GM10266 (cell line): ENCODE data around the gene DISC1.
"Not testable (repeated sequence)": the region's sequence is repeated elsewhere in the genome, so short reads cannot be mapped to it uniquely, and the experiment has no call there.

Experiments
- DNase-seq: peaks from one replicate; pipeline ENCODE4 v3.0.0; 2012; ENCODE audit errors: extremely low spot score
- TF ChIP-seq, protein P1 (sequence below): IDR thresholded peaks from 2 replicates; pipeline ENCODE4 v1.5.1; 2012; ENCODE audit warnings: mild to moderate bottlenecking, low read depth; ENCODE audit not compliant: control insufficient read depth, insufficient read depth; ENCODE audit errors: missing control alignments

The DISC1 gene

DNA sequence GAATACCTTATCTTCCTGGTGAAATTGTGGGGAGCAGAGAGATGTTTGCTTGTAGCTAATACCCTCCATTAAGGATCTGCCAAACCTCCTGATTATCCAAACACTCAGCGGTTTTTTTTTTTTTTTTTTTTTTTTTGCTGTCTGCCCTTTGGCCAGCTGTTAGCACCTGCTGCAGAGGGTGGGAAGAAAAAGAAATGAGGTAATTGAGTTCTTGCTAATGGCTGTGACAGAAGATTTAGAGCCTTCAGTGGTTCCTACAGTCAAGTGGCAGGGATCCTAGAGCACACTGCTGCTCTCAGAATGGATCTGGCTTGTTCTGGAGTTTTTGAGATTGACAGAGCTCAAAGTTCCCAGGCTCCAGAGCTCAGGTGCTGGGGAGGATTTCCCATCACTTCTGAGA is 342.5 kb downstream of the DISC1 start:
- no peak for DNase-seq
- TF ChIP-seq, protein P1, sequence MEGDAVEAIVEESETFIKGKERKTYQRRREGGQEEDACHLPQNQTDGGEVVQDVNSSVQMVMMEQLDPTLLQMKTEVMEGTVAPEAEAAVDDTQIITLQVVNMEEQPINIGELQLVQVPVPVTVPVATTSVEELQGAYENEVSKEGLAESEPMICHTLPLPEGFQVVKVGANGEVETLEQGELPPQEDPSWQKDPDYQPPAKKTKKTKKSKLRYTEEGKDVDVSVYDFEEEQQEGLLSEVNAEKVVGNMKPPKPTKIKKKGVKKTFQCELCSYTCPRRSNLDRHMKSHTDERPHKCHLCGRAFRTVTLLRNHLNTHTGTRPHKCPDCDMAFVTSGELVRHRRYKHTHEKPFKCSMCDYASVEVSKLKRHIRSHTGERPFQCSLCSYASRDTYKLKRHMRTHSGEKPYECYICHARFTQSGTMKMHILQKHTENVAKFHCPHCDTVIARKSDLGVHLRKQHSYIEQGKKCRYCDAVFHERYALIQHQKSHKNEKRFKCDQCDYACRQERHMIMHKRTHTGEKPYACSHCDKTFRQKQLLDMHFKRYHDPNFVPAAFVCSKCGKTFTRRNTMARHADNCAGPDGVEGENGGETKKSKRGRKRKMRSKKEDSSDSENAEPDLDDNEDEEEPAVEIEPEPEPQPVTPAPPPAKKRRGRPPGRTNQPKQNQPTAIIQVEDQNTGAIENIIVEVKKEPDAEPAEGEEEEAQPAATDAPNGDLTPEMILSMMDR, result no peak

DNA sequence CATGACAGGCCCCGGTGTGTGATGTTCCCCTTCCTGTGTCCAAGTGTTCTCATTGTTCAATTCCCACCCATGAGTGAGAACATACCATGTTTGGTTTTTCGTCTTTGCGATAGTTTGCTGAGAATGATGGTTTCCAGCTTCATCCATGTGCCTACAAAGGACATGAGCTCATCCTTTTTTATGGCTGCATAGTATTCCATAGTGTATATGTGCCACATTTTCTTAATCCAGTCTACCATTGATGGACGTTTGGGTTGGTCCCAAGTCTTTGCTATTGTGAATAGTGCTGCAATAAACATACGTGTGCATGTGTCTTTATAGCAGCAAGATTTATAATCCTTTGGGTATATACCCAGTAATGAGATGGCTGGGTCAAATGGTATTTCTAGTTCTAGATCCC is 343.2 kb downstream of the DISC1 start:
- not testable (repeated sequence) for DNase-seq

DNA sequence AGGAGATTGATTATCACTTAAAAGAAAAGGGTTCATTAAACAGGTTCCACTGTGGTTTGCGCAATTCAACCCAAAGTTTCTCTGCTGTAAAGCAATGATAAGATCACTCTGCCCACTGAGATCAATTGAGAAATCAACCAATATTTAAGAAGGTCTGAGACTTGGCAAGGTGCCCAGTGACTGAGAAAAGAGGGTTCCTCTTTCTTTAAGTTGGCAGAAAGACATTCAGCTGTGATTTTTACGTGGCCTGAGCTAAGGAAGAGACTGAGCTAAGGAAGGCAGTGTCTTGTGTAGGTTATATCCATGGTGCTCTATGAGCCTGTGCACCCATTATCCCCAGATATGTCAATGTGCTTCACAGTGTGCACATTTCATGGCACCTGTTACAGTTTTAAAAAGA is 344.1 kb downstream of the DISC1 start:
- TF ChIP-seq, protein P1, result no peak
- DNase-seq, result no peak

DNA sequence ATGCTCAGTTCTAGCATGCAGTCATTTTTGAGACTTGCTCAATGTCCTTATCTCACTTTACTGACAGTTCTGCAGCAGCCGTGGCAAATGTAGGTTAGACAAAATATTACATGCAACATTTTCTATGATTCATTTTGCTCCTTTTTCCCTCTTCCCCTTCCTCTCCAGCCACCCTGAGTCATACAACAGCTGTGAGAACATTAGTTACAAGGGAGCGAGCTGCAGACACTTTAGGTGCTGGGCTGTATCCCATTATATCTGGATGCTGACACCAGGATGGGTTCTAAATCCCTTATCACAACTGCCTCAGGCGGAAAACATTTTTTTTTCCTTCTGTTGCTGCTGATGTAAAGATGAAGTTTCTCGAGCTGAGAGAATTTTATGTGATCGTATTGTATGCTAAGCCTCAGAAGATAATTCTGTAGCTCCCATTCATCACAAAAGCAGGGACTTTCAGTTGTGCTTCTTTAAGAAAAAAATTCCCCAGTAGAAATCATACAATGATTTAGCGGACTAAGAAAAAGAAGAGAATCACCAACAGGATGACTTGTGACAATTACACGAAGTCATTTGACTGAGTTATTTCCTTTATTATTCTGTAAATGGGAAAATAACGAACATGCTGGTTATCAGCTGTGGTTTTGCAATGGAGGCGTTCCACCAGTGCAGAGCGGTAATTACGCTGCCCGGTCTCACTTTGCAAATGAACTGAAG is 345.0 kb downstream of the DISC1 start:
- no peak for DNase-seq

DNA sequence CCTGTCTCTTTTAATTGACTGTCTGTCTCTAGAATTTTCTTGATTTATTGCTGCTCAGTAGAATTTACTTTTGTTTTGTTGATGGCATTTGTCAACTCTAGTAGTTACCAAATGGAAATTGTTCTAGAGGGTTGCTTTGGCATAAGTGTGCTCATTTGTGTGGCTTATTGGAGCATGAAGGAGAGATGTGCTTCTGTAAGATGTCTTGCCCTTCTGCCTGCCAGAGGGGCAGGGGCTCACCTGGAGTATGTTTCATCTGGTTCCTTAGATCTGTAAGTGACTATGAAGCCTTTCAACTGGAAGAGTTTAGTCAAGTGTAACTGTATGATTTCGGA is 345.5 kb downstream of the DISC1 start:
- no peak for DNase-seq
- TF ChIP-seq, protein P1, result no peak

More for the DNA sequence above, 345.0 kb downstream of the DISC1 start:
- TF ChIP-seq, protein P1, result no peak

DNA sequence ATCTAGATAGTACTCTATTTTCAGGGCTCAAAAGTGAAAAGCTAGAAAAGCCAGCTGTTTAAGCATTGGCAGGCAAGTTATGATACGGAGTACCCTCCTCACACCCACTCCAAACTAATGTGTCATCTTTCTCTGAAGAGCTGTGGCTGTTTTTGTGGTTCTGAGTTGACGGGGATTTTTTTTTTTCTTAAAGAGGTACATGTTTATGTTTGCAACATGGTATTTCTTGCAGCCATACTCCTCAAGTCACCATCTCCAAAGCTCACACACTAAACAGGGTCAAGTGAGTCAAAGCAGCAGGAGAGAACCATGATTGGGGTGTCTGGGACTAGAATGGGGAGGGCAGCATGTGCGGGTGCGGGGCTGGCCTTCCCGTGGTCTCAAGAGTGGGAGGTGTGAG is 347.2 kb downstream of the DISC1 start:
- TF ChIP-seq, protein P1, result no peak
- DNase-seq, result no peak

DNA sequence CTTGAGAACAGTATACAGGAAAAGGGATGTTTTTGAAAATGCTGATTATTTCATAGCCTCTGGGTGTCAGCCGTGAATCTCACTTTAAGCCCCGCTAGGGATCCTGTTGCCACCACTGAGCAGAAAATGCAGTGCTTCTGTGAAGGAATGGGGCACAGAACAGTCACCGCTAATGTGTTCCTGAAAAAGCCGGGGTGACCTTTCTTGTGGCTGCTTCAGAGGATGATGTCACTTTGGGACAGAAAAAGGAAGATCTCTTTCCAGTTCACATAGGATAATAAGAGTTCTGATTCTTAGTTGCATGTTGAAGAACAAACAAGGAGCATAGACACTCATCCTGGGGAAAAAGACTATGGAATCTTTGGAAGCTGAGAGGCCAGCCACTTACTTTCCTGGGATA is 349.6 kb downstream of the DISC1 start:
- DNase-seq, result no peak
- TF ChIP-seq, protein P1, result no peak

DNA sequence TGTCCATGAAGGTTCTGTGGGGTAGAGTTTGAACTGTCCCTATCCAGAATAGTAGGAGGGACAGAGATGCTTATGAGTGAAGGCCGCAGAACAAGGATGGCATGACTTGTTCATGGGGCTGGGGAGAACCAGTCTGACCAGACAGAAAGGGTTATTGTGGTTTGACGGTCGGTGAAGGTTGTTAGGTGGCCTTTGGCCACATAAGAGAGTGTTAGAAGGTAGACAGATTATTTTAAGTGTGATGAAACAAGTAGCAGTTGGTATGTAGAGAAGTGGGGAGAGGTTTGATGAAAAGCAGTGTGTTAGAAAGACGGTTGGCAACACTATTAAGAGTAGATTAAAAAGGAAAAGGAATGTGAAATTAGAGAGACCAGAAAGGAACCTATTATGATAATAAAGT is 355.1 kb downstream of the DISC1 start:
- TF ChIP-seq, protein P1, result no peak
- DNase-seq, result no peak
